ENCODE measurements around the gene PLA2R1.
A peak's percentile ranks its signal among the peaks of the same experiment; 100 is the strongest.

Gene PLA2R1

GRCh38 chr2:160062292-160063005 lies at the start of gene PLA2R1:
Gene PLA2R1 (minus strand): TSS chr2:160062615. CDS start chr2:160062403, 212 bp downstream.
- Mint-ChIP-seq H3K4me1 (peaks cover 5 to 13% of the 10 kb centered on the region in 2 donors), H3K27me3 (peaks cover 40 to 62% of the 10 kb centered on the region in 2 donors), H3K4me3 (peak within 1 kb of the TSS; percentile 78 to 83), H3K9me3 (no peaks in the 10 kb centered on the region), H3K36me3 (no peaks in the 10 kb centered on the region), H3K27ac (peak within 1 kb of the TSS; percentile 65)
- no peak for DNase-seq
- peak; percentile 46 to 56 for ATAC-seq (replicated peaks)

GRCh38 chr2:160110674-160111239 lies 48.3 kb upstream of the PLA2R1 start:
- Mint-ChIP-seq H3K27ac (no peak overlapping the region), H3K27me3 (peaks cover 12 to 14% of the 10 kb centered on the region in 2 donors), H3K9me3 (peaks cover 0 to 5% of the 10 kb centered on the region in 2 donors), H3K36me3 (peaks cover 0 to 2% of the 10 kb centered on the region in 2 donors), H3K4me1 (peaks cover 6 to 15% of the 10 kb centered on the region in 2 donors), H3K4me3 (no peak overlapping the region)
- DNase-seq (no peak), ATAC-seq (replicated peaks) (peak; percentile 43 to 48)

- Mint-ChIP-seq H3K36me3 (no peaks in the 10 kb centered on the region), H3K4me1 (peaks cover 6 to 15% of the 10 kb centered on the region in 2 donors), H3K27ac (no peak overlapping the region), H3K4me3 (no peak overlapping the region), H3K27me3 (peaks cover 6 to 8% of the 10 kb centered on the region in 2 donors), H3K9me3 (no peaks in the 10 kb centered on the region)
- ATAC-seq (replicated peaks): peak; percentile 92 to 93
- peak; percentile 35 for DNase-seq
Observed at GRCh38 chr2:160109939-160110673, 47.7 kb upstream of the PLA2R1 start.

GRCh38 chr2:160109243-160109642 lies 46.8 kb upstream of the PLA2R1 start:
- Mint-ChIP-seq H3K9me3 (no peaks in the 10 kb centered on the region), H3K36me3 (no peaks in the 10 kb centered on the region), H3K27ac (no peak overlapping the region), H3K27me3 (peaks cover 4% of the 10 kb centered on the region in 2 donors), H3K4me3 (no peak overlapping the region), H3K4me1 (peaks cover 6 to 15% of the 10 kb centered on the region in 2 donors)
- DNase-seq (no peak), ATAC-seq (replicated peaks) (no peak)

DNA sequence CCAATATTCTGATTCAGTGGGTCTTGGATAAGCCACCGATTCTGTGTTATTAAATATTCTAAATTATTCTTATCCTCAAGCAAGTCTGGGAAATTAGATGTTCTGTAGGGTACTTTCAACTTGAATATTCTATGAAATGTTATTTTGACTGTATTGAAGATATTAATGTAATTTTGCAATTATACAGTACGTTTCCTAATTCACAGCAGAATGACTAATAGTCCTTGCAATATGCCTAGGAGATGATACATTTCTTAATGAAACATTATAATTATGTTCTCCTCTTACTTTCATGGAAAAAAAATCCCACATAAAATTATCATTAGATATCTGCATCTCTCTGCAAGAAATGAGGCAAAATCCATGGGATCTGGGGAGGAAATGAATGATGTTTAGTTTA lies 46.2 kb upstream of the PLA2R1 start:
- H3K9me3 Mint-ChIP-seq: no peaks in the 10 kb centered on the region
- peaks cover 6 to 15% of the 10 kb centered on the region in 2 donors for H3K4me1 Mint-ChIP-seq
- H3K4me3 Mint-ChIP-seq: no peak overlapping the region
- no peaks in the 10 kb centered on the region for H3K27me3 Mint-ChIP-seq
- ATAC-seq (replicated peaks): no peak
- no peak for DNase-seq
- H3K27ac Mint-ChIP-seq: no peak overlapping the region
- H3K36me3 Mint-ChIP-seq: no peaks in the 10 kb centered on the region

DNA sequence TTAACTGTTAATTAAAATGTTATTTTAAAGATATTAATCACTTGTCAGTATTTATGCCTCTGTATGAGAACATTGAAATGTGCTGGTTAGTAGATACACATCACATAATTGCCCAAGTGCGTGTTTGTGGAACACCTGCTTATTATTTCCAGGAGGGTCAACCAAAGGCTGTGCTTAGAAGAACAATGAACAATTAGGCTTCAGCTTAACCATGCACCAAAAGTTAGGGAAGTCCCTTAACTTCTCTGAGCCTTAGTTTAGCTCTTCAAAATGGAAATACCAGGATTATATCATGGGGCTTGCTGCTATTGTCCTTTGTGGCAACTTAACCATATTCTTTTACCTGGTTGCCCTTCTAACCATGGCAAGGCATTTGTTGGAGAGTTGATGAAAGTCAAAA lies 43.0 kb upstream of the PLA2R1 start:
- DNase-seq: no peak

DNA sequence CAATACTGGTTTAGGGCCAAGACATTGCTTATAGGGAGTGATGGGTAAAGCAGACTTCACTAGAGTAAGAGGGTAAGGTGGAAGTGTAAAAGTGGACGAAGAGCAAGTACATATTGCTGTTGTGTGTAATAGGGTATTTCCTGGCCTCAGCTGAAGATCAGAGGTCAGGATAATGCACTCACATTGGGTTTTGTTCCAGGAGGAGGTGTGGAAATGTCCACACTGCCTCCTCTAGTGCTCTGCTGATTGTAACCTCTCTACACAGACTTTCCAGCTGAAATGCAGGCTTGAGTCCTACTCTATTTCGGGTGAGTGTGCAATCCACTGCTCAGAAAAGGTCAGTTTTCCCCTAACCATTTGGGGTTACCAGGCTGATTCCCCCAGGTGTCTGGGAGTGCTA lies 41.7 kb upstream of the PLA2R1 start:
- H3K36me3 Mint-ChIP-seq: no peaks in the 10 kb centered on the region
- peaks cover 4 to 8% of the 10 kb centered on the region in 2 donors for H3K4me1 Mint-ChIP-seq
- H3K27ac Mint-ChIP-seq: no peak overlapping the region
- no peak overlapping the region for H3K4me3 Mint-ChIP-seq
- ATAC-seq (replicated peaks) (no peak), DNase-seq (no peak)
- peaks cover 0 to 5% of the 10 kb centered on the region in 2 donors for H3K27me3 Mint-ChIP-seq
- no peaks in the 10 kb centered on the region for H3K9me3 Mint-ChIP-seq

More for the DNA sequence above, 43.0 kb upstream of the PLA2R1 start:
- no peaks in the 10 kb centered on the region for H3K9me3 Mint-ChIP-seq
- peaks cover 5 to 12% of the 10 kb centered on the region in 2 donors for H3K4me1 Mint-ChIP-seq
- no peak overlapping the region for H3K4me3 Mint-ChIP-seq
- H3K27ac Mint-ChIP-seq: no peak overlapping the region
- ATAC-seq (replicated peaks): no peak
- peaks cover 0 to 5% of the 10 kb centered on the region in 2 donors for H3K27me3 Mint-ChIP-seq
- H3K36me3 Mint-ChIP-seq: no peaks in the 10 kb centered on the region

DNA sequence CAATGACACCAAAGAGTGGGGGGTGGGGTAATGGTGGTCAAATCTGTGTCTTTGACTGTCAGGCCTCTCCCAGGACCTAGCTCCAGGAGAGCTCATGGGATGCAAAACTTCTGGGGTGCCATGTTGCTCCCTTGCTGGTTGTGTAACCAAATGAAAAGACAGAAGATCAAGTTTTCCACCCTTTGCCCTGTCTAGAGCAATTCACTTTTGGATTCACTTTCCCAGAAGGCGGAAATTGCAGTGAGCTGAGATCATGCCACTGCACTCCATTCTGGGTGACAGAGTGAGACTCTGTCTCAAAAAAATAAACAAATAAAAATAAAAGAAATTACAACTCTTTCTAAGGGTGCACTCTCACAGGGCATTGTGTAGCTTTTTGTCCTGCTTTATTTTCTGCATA lies 34.9 kb upstream of the PLA2R1 start:
- DNase-seq (no peak), ATAC-seq (replicated peaks) (no peak)
- Mint-ChIP-seq H3K4me1 (peaks cover 0 to 5% of the 10 kb centered on the region in 2 donors), H3K4me3 (no peak overlapping the region), H3K36me3 (peaks cover 0 to 3% of the 10 kb centered on the region in 2 donors), H3K27me3 (peaks cover 0 to 8% of the 10 kb centered on the region in 2 donors), H3K9me3 (peaks cover 0 to 11% of the 10 kb centered on the region in 2 donors), H3K27ac (no peak overlapping the region)

DNA sequence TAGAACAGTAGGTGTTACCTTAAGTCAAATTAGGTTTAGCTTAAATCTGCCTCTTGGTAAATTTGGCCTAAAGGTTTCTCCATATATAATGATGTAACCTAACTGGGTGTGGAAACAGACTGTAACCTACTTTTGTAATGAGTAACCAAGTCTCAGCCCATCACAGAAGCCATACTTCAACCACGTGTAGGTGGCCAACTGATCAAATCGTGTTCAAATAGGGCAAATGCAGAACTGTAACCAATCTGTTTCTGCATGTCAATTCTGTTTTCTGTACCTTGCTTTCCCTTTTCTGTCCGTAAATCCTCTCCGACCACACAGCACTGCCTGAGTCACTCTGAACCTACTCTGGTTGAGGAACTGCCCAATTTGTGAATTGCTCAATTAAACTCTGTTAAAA lies 34.0 kb upstream of the PLA2R1 start:
- Mint-ChIP-seq H3K4me3 (no peak overlapping the region), H3K27ac (no peak overlapping the region), H3K36me3 (peaks cover 2 to 4% of the 10 kb centered on the region in 2 donors), H3K9me3 (peaks cover 2 to 15% of the 10 kb centered on the region in 2 donors), H3K4me1 (peaks cover 0 to 4% of the 10 kb centered on the region in 2 donors), H3K27me3 (peaks cover 0 to 7% of the 10 kb centered on the region in 2 donors)
- ATAC-seq (replicated peaks): peak; percentile 96 to 98
- DNase-seq: peak; percentile 17

DNA sequence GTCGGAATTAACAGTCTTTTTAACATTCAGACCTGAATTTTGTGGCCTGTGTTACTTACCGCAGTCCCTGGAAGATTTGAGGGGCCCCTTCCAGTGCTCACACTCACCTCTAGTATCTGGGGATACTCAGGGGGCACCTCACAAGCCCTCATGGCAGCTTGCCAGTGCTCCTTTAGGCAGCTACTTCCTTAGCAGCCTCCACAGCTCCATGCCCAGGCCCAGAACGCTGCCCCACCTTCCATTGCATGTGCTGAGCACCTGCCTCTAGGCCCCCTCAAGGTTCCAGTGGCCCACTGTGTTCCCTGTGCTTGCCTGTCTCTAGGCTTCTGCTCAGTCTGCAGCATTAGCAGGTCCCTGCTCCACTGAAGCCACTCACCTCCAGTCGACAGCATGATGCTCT lies 30.0 kb upstream of the PLA2R1 start:
- DNase-seq: no peak
- H3K27ac Mint-ChIP-seq: no peak overlapping the region
- H3K36me3 Mint-ChIP-seq: peaks cover 5 to 16% of the 10 kb centered on the region in 2 donors
- ATAC-seq (replicated peaks): no peak
- H3K4me1 Mint-ChIP-seq: no peaks in the 10 kb centered on the region
- H3K27me3 Mint-ChIP-seq: peaks cover 0 to 9% of the 10 kb centered on the region in 2 donors
- H3K9me3 Mint-ChIP-seq: peaks cover 20 to 39% of the 10 kb centered on the region in 2 donors
- H3K4me3 Mint-ChIP-seq: no peak overlapping the region

DNA sequence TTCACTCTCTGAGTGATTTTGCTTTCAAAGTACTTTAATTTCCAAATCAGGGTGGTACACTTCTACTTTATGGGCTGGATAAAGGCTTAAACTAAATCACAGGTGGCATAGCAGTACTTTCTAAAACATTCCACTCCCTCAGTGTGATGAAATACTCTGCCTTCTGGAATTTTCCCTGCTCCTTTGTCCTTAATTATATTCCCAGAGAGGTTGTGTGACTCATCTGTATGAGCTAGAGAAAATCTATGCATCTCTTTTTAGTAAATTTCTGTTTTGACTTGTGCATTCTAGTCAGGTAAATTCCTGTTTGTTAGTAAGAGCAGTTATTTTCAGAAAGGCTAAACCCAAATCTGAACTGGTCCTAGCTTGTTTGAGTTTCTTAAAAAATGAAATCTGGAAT lies 29.0 kb upstream of the PLA2R1 start:
- Mint-ChIP-seq H3K4me3 (no peak overlapping the region), H3K36me3 (peaks cover 5 to 20% of the 10 kb centered on the region in 2 donors), H3K27ac (no peak overlapping the region), H3K9me3 (peaks cover 24 to 46% of the 10 kb centered on the region in 2 donors), H3K4me1 (no peaks in the 10 kb centered on the region), H3K27me3 (peaks cover 0 to 9% of the 10 kb centered on the region in 2 donors)
- no peak for ATAC-seq (replicated peaks)
- DNase-seq: no peak

GRCh38 chr2:160087854-160088745 lies 25.7 kb upstream of the PLA2R1 start:
- DNase-seq: no peak
- Mint-ChIP-seq H3K4me1 (no peaks in the 10 kb centered on the region), H3K36me3 (peaks cover 2 to 27% of the 10 kb centered on the region in 2 donors), H3K27ac (no peak overlapping the region), H3K9me3 (peaks cover 31 to 46% of the 10 kb centered on the region in 2 donors), H3K27me3 (peaks cover 0 to 6% of the 10 kb centered on the region in 2 donors), H3K4me3 (no peak overlapping the region)
- no peak for ATAC-seq (replicated peaks)

GRCh38 chr2:160085662-160086061 lies 23.2 kb upstream of the PLA2R1 start:
- Mint-ChIP-seq H3K27me3 (no peaks in the 10 kb centered on the region), H3K27ac (no peak overlapping the region), H3K9me3 (peaks cover 24 to 38% of the 10 kb centered on the region in 2 donors), H3K4me3 (no peak overlapping the region), H3K4me1 (no peaks in the 10 kb centered on the region), H3K36me3 (peaks cover 0 to 21% of the 10 kb centered on the region in 2 donors)
- DNase-seq (no peak), ATAC-seq (replicated peaks) (no peak)

Measured in stimulated activated naive B cell treated with anti-CD40 and anti-IgM and Interleukin-4, amounts not matched to agents 10 μg/mL and 1 μg/mL and 100 μg/mL, for 72 hours (primary cell).